GM23338 (cell line): ENCODE measurements around the gene AFAP1. TPM values are rescaled to one million over a fixed set of nuclear protein-coding genes. Genes with fewer than 3 reads are reported as not detected.

Source experiments
- ATAC-seq: fragments of 200-7000 bp; cut with Tn5 transposase; 3 replicates; pipeline ENCODE4 v1.9.1; 2020
- DNase-seq: peaks from one replicate; pipeline ENCODE4 v3.0.0-alpha.2; 2015; ENCODE audit warnings: low spot score
- H2AFZ ChIP-seq: fragments of 200-600 bp; sonication (generic); 2 replicates; pipeline ENCODE4 v1.8.0; 2016; ENCODE audit warnings: antibody characterized with exemption, mild to moderate bottlenecking, moderate library complexity
- H3F3A ChIP-seq: fragments of 200-600 bp; sonication (generic); replicated peaks from 2 replicates; pipeline ENCODE4 v1.8.0; 2017; ENCODE audit warnings: antibody characterized with exemption, mixed run types, low read depth
- H3K27ac ChIP-seq: fragments of 200-600 bp; sonication (generic); 2 replicates; pipeline ENCODE4 v1.6.1; 2016; ENCODE audit warnings: low read depth
- H3K27me3 ChIP-seq: fragments of 200-600 bp; sonication (generic); 2 replicates; pipeline ENCODE4 v1.8.0; 2016; ENCODE audit warnings: mild to moderate bottlenecking, mixed run types, moderate library complexity; ENCODE audit not compliant: insufficient read depth
- H3K36me3 ChIP-seq: fragments of 200-600 bp; sonication (generic); 2 replicates; pipeline ENCODE4 v1.8.0; 2016; ENCODE audit warnings: mild to moderate bottlenecking; ENCODE audit not compliant: insufficient read depth
- H3K4me1 ChIP-seq: fragments of 200-600 bp; sonication (generic); 2 replicates; pipeline ENCODE4 v1.8.0; 2016; ENCODE audit warnings: mild to moderate bottlenecking, moderate library complexity; ENCODE audit not compliant: insufficient read depth
- H3K4me2 ChIP-seq: fragments of 200-600 bp; sonication (generic); 2 replicates; pipeline ENCODE4 v1.7.1; 2017; ENCODE audit warnings: mixed run types
- H3K4me3 ChIP-seq: fragments of 200-600 bp; sonication (generic); 2 replicates; pipeline ENCODE4 v1.6.1; 2016; ENCODE audit warnings: mixed run types
- H3K79me2 ChIP-seq: fragments of 200-600 bp; sonication (generic); replicated peaks from 2 replicates; pipeline ENCODE4 v1.8.0; 2017; ENCODE audit warnings: mild to moderate bottlenecking; ENCODE audit not compliant: insufficient read depth
- H3K9me2 ChIP-seq: fragments of 200-600 bp; sonication (generic); 2 replicates; pipeline ENCODE4 v1.8.0; 2017; ENCODE audit not compliant: insufficient read depth
- H4K20me1 ChIP-seq: fragments of 200-600 bp; sonication (generic); replicated peaks from 2 replicates; pipeline ENCODE4 v1.8.0; 2017; ENCODE audit warnings: mild to moderate bottlenecking; ENCODE audit not compliant: insufficient read depth
- H3K27ac Mint-ChIP-seq: 2 replicates; pipeline ENCODE4 v1.8.0; 2020; ENCODE audit warnings: inconsistent platforms, mild to moderate bottlenecking, moderate library complexity, mixed read lengths
- H3K27me3 Mint-ChIP-seq: 3 replicates; pipeline ENCODE4 v1.8.0; 2022; ENCODE audit warnings: low read depth, mild to moderate bottlenecking, moderate library complexity, mixed read lengths, inconsistent platforms; ENCODE audit not compliant: insufficient read depth, poor library complexity
- H3K36me3 Mint-ChIP-seq: 3 replicates; pipeline ENCODE4 v1.8.0; 2021; ENCODE audit warnings: low read depth, mild to moderate bottlenecking, inconsistent platforms, moderate library complexity, mixed read lengths
- H3K4me1 Mint-ChIP-seq: 3 replicates; pipeline ENCODE4 v1.8.0; 2020; ENCODE audit warnings: mild to moderate bottlenecking, inconsistent platforms, mixed read lengths
- H3K4me3 Mint-ChIP-seq: 3 replicates; pipeline ENCODE4 v1.8.0; 2021; ENCODE audit warnings: moderate library complexity, mild to moderate bottlenecking, inconsistent platforms, mixed read lengths
- H3K9me3 Mint-ChIP-seq: 3 replicates; pipeline ENCODE4 v1.8.0; 2020; ENCODE audit warnings: moderate library complexity, mild to moderate bottlenecking, inconsistent platforms, mixed read lengths
- CREB1 ChIP-seq: fragments of 250-450 bp; sonication (Bioruptor Pico); IDR thresholded peaks from 2 replicates; pipeline ENCODE4 v1.5.0; 2020; ENCODE audit warnings: low read depth, mild to moderate bottlenecking, moderate library complexity
- ETS1 ChIP-seq: IDR thresholded peaks from 2 replicates; pipeline ENCODE4 v1.6.1; 2016; ENCODE audit warnings: antibody characterized with exemption
- EZH2 ChIP-seq: fragments of 200-600 bp; sonication (generic); IDR thresholded peaks from one replicate; pipeline ENCODE4 v1.8.0; 2017; ENCODE audit warnings: antibody characterized with exemption, mild to moderate bottlenecking, low read depth; ENCODE audit not compliant: unreplicated experiment
- EZH2phosphoT487 ChIP-seq: fragments of 200-600 bp; sonication (generic); IDR thresholded peaks from one replicate; pipeline ENCODE4 v1.8.1; 2018; ENCODE audit warnings: antibody characterized with exemption; ENCODE audit not compliant: unreplicated experiment
- JUNB ChIP-seq: IDR thresholded peaks from one replicate; pipeline ENCODE4 v1.6.1; 2016; ENCODE audit warnings: antibody characterized with exemption; ENCODE audit not compliant: unreplicated experiment
- NANOG ChIP-seq: IDR thresholded peaks from 2 replicates; pipeline ENCODE4 v1.6.1; 2016; ENCODE audit warnings: antibody characterized with exemption, borderline replicate concordance
- POLR2AphosphoS5 ChIP-seq: IDR thresholded peaks from 2 replicates; pipeline ENCODE4 v1.6.1; 2016; ENCODE audit warnings: antibody characterized with exemption, low read depth
- REST ChIP-seq: IDR thresholded peaks from one replicate; pipeline ENCODE4 v1.6.1; 2018; ENCODE audit warnings: antibody characterized with exemption; ENCODE audit not compliant: unreplicated experiment
- STAT1 ChIP-seq: IDR thresholded peaks from one replicate; pipeline ENCODE4 v1.6.1; 2016; ENCODE audit warnings: antibody characterized with exemption; ENCODE audit not compliant: unreplicated experiment
- ZNF114 ChIP-seq: fragments of 250-450 bp; sonication (Bioruptor Pico); IDR thresholded peaks from 2 replicates; pipeline ENCODE4 v1.5.0; 2020; ENCODE audit warnings: mild to moderate bottlenecking, moderate library complexity
- ZNF331 ChIP-seq: fragments of 250-450 bp; sonication (Bioruptor Pico); IDR thresholded peaks from 2 replicates; pipeline ENCODE4 v1.5.0; 2020; ENCODE audit warnings: low read depth, mild to moderate bottlenecking, moderate library complexity
- ZNF462 ChIP-seq: fragments of 250-450 bp; sonication (Bioruptor Pico); IDR thresholded peaks from 2 replicates; pipeline ENCODE4 v1.5.0; 2020; ENCODE audit warnings: mild to moderate bottlenecking, moderate library complexity
- polyA plus RNA-seq: library from polyadenylated mRNA; unstranded; fragments of >200 nt; fragmentation: Nextera tagmentation; extraction: Ambion mirVana; gene quantifications from 2 replicates; pipeline ENCODE4 v1.2.1, GENCODE V29; 2016
- total RNA-seq: library from RNA; depleted of rRNA; stranded (reverse); fragments of >200 nt; shearing (Covaris generic); gene quantifications from 2 replicates; pipeline ENCODE4 v1.2.3, GENCODE V29; 2014
- TF ChIP-seq, protein P1 (sequence below), 2 experiments: fragments of 200-600 bp in 1 of 2; sonication (generic) in 1 of 2; conservative IDR thresholded peaks; 2 replicates each; pipeline versions ENCODE4 v1.5.1 to v1.6.1; 2016 to 2017; ENCODE audit warnings: antibody characterized with exemption in 2 of 2, low read depth in 2 of 2, mild to moderate bottlenecking in 2 of 2, moderate library complexity in 1 of 2

Gene AFAP1
- total and polyA plus RNA-seq, 2 experiments from 2014 or later = 6.5 to 21.5 TPM

GRCh38 chr4:7937006-7937405 lies 2.7 kb downstream of the AFAP1 start:
- Histone ChIP-seq H3K27me3 (no peaks in the 10 kb centered on the region), H3K36me3 (no peaks in the 10 kb centered on the region), H3K4me3 (no peak overlapping the region), H3K27ac (no peak overlapping the region), H3K9me2 (no peaks in the 10 kb centered on the region), H3F3A (peaks cover 9% of the 10 kb centered on the region; the same call in 1 of the 2 replicates), H3K79me2 (peaks cover 61% of the 10 kb centered on the region), H4K20me1 (peaks cover 5% of the 10 kb centered on the region; the same call in 1 of the 2 replicates), H2AFZ (no peak overlapping the region), H3K4me2 (no peak overlapping the region), H3K4me1 (peaks cover 33% of the 10 kb centered on the region)
- Mint-ChIP-seq H3K27me3 (peaks cover 14% of the 10 kb centered on the region), H3K36me3 (peaks cover 9% of the 10 kb centered on the region; the same call in 1 of the 3 replicates), H3K4me3 (no peak overlapping the region; the same call in 2 of the 3 replicates), H3K27ac (no peak overlapping the region), H3K9me3 (no peaks in the 10 kb centered on the region), H3K4me1 (peaks cover 36% of the 10 kb centered on the region)
- DNase-seq (no peak), ATAC-seq (no peak)
- TF ChIP-seq EZH2 (no peak), NANOG (no peak), ZNF114 (CRISPR knock-in tag) (no peak), ZNF462 (CRISPR knock-in tag) (no peak), JUNB (no peak), ETS1 (no peak), EZH2phosphoT487 (no peak), POLR2AphosphoS5 (no peak), REST (no peak), CREB1 (no peak), ZNF331 (CRISPR knock-in tag) (no peak), STAT1 (no peak)
- TF ChIP-seq, protein P1, sequence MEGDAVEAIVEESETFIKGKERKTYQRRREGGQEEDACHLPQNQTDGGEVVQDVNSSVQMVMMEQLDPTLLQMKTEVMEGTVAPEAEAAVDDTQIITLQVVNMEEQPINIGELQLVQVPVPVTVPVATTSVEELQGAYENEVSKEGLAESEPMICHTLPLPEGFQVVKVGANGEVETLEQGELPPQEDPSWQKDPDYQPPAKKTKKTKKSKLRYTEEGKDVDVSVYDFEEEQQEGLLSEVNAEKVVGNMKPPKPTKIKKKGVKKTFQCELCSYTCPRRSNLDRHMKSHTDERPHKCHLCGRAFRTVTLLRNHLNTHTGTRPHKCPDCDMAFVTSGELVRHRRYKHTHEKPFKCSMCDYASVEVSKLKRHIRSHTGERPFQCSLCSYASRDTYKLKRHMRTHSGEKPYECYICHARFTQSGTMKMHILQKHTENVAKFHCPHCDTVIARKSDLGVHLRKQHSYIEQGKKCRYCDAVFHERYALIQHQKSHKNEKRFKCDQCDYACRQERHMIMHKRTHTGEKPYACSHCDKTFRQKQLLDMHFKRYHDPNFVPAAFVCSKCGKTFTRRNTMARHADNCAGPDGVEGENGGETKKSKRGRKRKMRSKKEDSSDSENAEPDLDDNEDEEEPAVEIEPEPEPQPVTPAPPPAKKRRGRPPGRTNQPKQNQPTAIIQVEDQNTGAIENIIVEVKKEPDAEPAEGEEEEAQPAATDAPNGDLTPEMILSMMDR (conservative IDR thresholded peaks at IDR 0.05; ENCODE audit: low read depth in 2 of 2) = no peak
